Activated CD8-positive, alpha-beta memory T cell treated with anti-CD3 and anti-CD28 coated beads, Interleukin-2, amount 50 U/mL, for 24 hours (primary cell): ENCODE results near the gene RFPL3.
"Not testable (repeated sequence)": the region's sequence is repeated elsewhere in the genome, so short reads cannot be mapped to it uniquely, and the experiment has no call there.

Experiments
- DNase-seq: peaks from one replicate; pipeline ENCODE4 v3.0.0-alpha.2; 2020; ENCODE audit errors: extremely low read depth

Gene RFPL3

DNA sequence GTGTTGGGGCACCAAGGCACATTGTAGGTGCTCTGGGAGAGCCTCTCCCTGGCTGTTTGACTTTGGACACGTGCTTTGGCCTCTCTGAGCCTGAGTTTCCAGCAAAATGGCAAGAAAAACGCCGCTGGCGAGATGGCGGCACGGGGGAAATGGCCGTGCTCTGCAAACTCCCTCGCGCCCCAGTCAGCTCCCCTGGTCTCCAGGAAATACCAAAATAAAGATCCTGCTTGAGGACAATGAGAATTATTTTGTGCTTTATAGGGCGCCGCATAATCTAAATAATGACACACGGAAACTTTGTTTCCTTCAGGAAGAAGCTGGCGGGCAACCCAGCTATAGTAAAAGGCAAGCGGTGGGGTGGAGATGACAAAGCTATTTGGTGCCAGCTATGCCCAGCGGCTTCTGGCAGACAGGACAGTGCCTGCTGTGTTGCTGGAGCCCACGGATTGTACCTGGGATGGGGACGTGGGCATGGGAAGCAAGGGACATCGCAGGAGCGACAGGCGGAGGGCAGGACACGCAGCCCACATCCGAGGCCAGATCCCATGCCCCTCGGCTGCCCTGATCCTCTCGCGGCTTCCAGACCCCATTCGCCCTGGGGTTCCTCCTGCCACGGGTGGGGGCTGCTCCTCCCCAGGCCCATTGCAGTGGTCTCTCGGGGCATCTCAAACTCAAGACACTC, 26.3 kb upstream of the RFPL3 start:
- DNase-seq, result no peak

DNA sequence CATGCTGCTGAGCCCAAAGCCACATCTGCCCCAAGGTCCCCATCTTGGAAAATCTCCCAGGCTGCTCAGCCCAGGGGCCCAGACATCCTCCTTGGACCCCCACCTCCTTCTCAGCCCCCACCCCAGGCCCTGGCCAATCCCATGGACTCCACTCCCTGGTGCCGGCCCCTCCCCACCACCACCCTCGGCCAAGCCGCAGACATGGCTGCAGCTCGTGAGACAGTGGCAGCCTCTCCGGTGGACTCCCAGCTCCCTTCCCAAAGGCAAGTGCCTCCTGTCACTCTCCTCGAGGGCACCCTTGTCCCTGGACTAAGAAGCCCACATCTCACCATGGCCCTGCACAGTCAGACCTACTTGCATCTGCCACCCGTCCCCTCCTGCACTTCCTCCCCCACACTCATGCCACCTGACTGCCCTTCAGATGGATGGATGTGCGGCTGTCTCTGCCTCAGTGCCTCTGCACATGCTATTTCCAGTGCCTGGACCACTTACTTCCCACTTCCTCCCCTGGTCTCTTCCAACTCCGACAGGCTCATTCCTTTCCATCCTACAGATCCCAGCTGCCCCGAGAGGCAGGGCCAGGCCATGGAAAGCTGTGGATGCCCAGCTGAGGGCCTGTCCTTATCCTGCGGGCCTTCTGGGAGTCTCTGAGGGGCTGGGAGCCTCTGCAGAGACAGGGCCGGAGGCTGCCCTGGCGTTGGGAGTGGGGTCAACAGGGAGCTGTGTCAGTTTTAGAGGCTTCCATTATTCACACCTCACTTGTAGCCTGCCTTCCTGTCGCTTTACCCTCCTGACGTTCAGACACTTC, 25.5 kb upstream of the RFPL3 start:
- DNase-seq, result no peak

DNA sequence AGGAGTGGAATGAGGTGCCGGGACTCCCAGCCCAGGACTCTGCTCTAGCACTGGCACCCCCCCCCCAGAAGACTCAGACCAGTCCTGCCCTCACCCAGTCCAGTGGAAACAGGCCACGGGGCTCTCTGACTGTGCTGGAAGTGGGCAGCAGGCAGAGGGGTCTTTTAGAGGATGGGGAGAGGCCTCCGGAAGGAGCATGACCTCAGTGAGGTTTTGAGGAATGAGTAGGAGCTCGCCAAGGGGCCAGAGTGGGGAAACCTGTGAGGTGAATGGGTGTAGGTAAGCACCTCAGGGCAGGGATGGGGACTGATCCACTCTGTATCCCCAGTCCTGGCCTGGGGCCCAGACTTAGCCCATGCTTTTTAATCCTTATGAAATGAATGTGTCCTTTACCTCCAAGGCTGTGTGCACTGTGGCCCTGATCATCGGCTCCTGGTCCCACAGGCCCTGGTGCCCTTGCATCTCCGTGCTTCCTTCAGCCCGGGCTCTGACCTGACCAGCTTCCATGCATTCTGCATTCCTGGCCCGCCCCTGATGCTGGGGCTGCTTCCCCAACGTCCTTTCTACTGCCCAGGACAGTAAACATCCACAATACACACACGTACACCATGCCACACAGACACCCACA, 24.4 kb upstream of the RFPL3 start:
- no peak for DNase-seq

DNA sequence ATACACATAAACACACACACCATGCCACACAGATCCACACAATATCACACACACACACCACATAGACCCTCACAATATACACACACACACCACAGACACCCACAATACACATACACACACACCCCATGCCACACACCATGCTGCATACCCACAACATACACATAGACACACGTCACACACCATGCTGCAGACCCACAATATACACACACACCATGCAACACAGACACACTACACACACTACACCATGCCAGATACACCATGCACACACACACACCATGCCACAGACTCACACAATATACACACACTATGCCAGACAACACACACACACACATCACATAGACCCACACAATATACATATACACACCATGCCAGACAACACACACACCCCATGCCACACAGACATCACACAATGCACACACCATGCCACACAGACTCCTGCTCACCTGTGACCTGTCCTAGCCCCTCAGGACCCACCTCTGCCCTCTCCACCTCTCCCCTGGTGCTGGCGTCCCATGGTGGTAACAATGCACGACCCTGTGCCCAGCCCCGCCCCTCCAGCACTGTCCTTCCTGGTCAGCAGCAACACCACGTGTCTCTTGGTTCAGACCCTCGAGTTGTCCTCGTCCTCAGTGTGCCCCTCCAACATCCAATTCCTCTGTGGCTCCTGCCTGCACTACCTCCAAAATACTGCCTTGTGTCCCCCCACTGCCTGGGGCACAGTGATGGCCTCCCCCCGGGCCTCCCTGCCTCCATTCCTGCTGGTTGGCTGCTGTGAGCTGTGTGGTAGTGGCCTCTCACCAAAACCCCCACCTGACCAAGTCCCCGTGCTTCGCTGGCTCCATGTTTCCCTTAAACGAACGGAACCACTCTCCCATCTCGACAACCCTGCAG, 23.7 kb upstream of the RFPL3 start:
- no peak for DNase-seq

DNA sequence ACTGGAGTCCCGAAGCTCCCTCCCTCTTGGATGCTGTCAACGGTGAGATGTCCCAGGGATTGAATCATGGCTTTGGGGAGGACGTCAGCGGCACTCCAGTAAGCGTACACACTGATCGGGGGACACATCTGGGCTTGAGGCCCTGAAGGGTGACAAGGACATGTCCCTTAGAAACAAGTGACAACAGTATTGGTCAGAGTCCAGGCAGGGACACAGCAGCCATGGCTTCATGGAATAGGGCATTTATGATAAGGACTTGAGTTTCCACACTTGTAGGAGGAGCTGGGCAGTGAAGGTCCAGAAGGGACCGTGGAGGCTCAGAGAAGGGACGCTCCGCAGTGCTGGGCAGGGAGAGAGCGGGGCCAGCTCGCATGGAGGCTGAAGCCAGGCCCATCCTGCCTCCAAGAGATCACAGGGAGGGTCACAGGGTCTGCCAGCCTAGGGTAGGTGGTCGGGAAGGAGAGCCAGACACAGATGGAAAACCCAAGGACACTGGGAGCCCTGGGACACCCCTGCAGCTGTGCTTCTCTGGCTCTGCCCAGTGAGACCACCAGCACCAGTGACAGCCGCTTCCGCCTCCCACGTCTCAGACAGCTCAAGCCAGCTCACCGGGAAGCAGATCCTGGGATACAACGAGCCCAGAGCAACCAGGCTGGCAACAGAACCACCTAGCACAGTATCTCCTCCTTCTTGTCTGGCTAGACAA, 22.9 kb upstream of the RFPL3 start:
- DNase-seq, result no peak

DNA sequence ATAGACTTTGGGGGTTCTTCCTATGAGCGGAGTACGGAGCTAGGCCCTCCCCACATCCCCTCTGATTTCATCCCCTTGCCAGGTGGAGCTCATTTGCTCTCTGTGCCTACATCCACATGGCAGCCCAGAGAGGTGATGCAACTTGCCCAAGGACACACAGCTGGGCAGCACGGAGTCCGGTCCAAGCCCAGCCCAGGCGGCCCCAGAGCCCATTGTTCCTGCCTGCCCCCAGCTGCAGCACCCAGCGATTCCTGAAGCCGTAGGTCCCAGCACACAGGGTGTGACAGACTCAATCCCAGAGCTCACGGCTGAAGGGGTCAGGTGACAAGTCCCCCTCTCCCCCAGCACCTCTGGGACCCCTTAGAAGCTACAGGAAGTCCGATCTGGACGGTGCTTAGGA, 22.2 kb upstream of the RFPL3 start:
- no peak for DNase-seq

DNA sequence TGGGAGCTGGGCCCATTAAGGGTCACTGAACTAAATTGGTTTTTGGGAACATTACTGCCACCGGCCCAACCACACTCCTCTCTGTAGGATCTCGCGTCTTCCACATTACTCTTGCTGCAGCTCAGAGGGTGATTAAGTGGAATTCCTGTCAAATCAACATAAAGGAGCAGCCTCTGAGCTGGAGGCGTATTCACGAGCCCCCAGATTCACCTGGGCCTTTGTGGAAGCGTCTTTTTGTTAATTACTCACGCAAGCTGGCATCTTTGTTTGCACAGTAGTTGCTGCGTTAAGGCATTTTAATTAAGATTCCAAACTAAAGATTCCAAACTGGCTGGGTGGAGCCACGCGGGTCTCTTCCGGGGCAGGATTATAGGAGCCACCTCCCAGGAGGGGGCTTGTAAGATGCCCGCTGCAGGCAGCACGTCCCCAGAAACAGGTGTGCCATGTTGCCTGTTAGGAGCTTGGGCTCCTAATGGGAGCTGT, 21.5 kb upstream of the RFPL3 start:
- no peak for DNase-seq

DNA sequence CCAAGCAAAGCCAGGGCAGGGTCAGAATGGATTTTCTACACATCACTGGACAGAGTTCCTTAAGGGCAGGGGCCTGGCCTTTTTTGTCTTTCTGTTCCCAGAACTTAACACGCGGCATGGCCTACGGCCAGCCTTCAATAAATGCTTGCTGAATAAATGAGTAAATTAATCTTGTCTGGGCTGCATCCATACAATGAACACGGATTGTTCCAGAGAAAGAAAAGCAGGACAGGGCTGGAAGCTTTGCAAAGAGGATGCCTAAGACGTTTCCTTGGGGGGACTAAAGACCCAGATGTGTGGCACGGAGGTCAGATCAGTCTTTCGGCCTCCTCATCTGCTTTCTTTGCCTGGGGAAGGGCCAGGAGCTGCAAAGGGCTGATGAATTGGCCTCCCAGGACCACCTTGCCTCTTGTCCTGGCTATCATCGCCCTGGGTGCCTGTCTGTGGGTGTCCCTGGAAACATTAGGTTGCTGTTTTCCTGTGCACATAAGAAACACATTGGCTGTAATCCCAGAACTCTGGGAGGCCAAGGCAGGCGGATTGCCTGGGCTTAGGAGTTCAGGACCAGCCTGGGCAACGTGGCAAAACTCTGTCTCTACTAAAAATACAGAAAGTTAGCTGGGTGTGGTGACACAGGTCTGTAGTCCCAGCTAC, 20.8 kb upstream of the RFPL3 start:
- DNase-seq, result no peak

DNA sequence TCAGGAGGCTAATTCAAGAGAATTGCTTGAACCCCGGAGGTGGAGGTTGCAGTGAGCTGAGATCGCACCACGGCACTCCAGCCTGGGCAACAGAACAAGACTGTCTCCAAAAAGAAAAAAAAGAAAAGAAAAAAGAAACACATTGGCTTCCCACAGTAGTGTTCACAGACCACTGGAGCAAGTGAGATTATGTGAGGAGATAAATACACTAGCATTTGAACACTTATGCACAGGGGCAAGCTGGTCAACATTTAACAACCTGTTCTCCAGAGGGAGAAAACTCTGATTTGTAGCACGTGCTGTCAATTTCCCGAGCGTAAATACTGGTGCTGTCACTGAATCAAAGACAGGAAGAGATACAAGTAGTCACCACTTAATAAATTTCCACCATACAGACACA, 20.2 kb upstream of the RFPL3 start:
- DNase-seq, result not testable (repeated sequence)

DNA sequence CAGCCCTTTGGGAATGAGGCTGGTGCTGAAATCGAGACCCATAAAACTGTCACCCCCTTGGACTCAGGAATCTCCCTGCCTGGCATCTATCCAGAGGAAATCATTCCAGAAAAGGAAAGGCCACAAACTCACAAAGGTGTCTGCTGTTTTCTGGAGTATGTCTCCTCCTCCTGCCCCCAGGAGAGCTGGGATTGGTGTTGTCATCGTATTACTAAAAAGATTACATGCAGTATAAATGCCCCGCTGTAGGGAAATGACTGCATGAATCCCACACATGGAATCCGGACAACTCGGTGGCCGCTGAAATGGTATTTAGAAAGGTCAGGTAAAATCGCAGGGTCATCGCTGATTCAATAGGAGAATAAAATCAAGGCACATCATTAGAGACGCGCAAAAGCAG, 18.9 kb upstream of the RFPL3 start:
- no peak for DNase-seq

DNA sequence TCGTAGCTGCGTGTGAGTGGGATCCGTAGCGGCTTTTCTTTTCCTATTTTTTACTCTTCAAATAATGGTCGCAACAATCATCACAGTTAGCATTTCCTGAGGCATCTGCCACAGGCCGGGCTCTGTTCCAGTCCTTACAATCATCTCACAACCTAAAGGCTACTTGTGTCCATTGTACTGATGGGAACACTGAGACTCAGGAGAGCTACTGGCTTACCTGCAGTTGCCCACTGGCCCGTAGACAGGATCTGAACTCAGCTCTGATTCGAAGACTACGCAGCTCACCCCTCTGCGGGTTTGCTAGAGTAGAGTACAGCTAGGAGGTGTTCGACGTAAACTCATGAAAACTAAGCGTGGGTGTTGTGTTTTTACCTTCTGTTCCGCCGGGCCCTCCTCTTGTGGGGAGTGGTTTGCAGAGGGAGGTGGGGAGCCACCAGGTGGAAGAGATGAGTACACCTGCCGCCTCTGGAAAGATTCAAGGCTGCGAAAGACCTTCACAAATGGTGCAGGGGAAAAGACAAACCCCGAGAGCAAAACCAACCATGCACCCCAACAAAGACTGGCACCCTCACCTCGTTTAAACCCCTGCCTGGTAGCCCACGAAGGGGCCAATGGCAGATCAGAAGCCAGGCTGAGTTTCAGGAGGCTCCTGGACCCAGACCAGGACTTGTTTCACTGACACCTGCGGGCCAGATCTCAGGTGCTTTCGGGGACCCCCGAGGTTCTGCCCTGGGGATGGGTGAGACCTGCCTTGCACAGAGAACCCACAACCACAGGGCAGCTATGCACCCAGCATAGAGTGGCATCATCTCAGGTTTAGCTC, 18.3 kb upstream of the RFPL3 start:
- DNase-seq, result no peak

DNA sequence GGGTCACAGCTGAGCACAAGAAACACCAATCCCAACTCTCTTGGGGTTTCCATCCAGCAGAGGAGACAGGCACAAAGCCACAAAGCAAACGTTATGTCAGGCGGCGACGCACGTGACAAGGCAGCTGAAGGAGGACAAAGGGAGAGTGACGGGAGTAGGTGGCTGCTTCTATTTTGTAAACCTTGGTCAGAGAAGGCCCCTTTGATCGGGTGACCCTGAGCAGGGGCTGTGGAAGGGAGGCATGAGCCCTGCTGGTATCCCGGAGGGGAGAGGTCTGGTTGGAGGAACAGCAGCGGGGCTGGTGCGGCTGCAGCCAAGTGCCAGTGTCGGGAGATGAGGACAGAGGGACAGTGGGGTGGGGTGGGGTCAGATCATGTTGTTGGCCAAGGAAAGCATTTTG, 17.3 kb upstream of the RFPL3 start:
- DNase-seq, result no peak

DNA sequence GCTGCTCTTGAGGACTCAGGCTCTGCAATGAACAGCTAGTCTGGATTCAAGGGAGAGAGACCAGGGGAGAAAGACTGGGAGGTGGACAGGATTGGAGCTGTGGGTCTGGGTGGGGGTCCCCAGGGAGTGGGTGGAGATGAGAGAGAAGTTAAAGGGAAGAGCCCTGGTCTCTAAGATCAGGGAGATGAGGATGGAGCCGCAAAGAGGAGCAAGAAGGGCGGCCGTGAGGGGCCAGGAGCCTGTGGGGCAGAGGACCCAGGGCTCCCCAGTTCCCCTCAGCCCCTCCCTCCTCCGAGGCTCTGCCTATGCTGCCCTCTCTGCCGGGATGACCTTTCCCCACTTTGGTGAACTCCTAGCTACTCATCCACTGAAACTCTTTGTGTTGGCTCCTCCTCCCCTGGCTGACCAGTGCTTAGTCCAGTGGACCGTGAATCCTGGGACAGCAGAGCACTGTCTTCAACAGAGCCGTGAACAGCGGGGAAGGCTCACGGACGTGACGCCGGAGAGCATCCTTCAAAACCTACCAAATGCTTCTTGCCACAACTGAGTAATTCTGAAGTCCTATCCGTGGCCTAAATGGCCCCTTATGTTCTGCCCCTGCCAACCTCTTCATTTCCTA, 16.4 kb upstream of the RFPL3 start:
- DNase-seq, result no peak

DNA sequence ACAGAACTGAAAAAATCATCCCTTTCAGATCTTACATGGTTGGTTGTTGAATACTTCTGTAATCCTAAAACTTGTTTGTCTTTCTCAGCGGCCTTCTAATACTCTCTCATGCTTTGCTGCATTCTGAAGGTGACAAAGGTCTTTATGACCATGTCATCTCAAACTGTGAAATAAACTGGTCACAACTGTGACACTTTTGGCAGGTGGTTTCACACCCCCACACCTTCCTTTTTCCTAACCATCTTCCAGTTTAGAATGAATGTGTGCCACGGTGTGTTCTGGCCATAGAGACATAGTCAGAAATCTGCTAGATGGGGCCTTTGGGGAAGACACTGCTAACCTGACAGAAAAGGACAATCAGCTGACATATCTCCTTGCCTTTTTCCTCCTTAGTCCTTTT, 14.7 kb upstream of the RFPL3 start:
- DNase-seq, result no peak

DNA sequence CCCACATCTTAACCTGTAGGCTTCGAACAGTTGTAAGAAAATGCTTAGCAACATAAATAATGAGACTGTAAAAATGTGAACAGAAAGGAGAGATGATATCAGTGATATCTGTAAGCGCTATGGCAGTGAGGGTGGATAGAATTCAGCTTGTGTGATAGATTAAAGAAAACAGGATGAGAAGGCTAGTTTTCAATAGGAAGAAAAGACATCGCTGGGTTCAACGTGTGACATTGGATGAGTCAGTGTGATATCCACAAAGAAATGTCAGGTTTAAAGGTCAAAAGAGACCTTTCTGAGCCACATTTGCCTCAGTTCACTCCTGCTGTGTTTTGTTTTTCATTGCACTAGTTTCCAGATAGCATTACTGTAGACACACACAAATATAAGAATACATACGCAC, 13.7 kb upstream of the RFPL3 start:
- DNase-seq, result no peak

DNA sequence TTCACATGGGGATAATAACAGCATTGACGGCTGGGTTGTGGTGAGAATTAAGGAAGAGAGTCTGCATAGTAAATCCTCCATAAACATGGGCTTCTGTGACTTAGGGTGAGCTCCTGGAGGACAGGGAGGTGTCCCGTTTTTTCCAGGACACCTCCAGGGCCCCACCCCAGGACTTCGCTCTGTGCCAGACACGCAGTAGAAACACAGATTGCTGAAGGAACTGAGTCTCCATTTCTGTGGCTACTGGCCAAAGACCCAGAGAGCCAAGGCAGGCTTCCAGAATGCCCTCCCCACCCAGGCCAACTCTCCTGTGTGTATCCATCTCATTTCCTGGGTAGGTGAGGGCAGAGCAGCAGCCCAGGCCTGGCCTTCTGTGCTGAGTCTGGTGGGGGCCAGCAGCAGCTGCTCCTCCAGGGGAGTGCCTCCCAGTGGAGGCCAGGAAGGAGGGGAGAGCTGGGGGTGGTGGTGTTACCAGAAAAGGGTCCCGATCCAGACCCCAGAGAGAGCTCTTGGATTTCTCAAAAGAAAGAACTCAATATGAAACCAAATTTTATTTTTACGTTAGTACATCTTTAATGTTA, 9.5 kb upstream of the RFPL3 start:
- no peak for DNase-seq

DNA sequence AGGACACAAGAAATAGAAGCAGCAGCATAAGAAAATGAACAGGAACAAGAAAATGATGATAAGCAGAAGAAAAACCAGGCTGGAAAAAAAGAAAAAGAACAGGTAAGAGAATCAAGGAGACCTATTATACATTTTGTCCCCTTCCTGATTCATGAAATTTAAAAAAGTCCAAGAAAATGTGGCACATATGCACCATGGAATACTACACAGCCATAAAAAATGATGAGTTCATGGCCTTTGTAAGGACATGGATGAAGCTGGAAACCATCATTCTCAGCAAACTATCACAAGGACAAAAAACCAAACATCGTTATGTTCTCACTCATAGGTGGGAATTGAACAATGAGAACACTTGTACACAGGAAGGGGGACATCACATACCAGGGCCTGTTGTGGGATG, 5.8 kb upstream of the RFPL3 start:
- DNase-seq, result not testable (repeated sequence)

DNA sequence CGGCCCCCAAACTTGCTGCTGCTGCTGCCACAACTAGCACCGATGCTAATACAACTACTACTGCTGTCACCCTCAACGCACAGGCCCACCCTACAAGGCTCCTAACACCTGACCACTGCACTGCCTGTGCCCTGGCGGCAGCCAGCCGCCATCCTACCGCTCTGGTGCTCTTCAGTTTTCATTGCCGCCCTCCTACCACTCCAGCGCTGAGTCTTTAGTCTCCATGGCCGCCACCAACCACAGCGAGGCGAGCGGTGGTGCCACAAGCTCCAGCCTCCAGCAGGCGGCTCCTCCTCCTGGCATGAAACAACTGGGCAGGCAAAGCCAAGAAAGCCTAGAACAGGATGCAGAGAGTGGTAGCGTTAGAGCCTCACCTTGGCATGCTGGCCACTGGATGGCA, 5.0 kb upstream of the RFPL3 start:
- DNase-seq, result no peak

DNA sequence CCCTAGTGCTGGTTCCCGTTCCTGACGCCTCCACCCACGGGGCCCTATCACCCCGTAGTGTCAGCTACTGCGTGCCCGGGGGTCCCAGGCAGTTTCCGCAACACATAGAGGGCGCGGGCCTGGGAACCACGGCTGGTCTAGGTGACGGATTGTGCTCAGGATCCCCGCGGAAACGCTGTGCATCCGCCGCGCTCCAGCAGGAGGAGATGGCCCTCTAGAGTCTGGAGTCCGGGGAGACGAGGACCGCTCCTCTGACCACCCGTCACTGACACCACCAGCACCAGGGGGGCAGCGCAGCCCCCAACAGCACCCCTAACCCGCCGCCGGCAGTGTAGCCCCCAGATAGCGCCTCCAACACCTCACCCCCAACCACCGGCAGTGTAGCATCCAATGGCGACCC, 4.4 kb upstream of the RFPL3 start:
- no peak for DNase-seq
